Measurements from ENCODE around the gene TREH.
A peak's percentile ranks its signal among the peaks of the same experiment; 100 is the strongest.
"Not testable (repeated sequence)": the region's sequence is repeated elsewhere in the genome, so short reads cannot be mapped to it uniquely, and the experiment has no call there.

Gene TREH

GRCh38 chr11:118679483-118679882 is at the start of gene TREH:
Gene TREH, minus strand, starts transcription at chr11:118679650. Its CDS starts 23 bp downstream, at chr11:118679627.
- DNase-seq: no peak

- DNase-seq: not testable (repeated sequence)
These were observed 48.7 kb upstream of the TREH start for GRCh38 chr11:118728112-118728511.

GRCh38 chr11:118727721-118728066 is 48.2 kb upstream of the TREH start:
- not testable (repeated sequence) for DNase-seq

GRCh38 chr11:118727001-118727720 is 47.7 kb upstream of the TREH start:
- peak; percentile 51 for DNase-seq

GRCh38 chr11:118721478-118722015 is 42.1 kb upstream of the TREH start:
- DNase-seq: not testable (repeated sequence)

- not testable (repeated sequence) for DNase-seq
These were observed 41.3 kb upstream of the TREH start for GRCh38 chr11:118720740-118721139.

- not testable (repeated sequence) for DNase-seq
These were observed 40.6 kb upstream of the TREH start for GRCh38 chr11:118720078-118720477.

- not testable (repeated sequence) for DNase-seq
These were observed 39.1 kb upstream of the TREH start for GRCh38 chr11:118718562-118718961.

GRCh38 chr11:118717733-118718132 is 38.3 kb upstream of the TREH start:
- DNase-seq: not testable (repeated sequence)

GRCh38 chr11:118717221-118717620 is 37.8 kb upstream of the TREH start:
- not testable (repeated sequence) for DNase-seq

GRCh38 chr11:118715837-118716260 is 36.4 kb upstream of the TREH start:
- DNase-seq: no peak

- no peak for DNase-seq
These were observed 35.9 kb upstream of the TREH start for GRCh38 chr11:118715245-118715831.

- no peak for DNase-seq
These were observed 35.4 kb upstream of the TREH start for GRCh38 chr11:118714816-118715215.

- DNase-seq: not testable (repeated sequence)
These were observed 35.0 kb upstream of the TREH start for GRCh38 chr11:118714416-118714815.

- no peak for DNase-seq
These were observed 28.8 kb upstream of the TREH start for GRCh38 chr11:118708296-118708695.

GRCh38 chr11:118706546-118706825 is 27.0 kb upstream of the TREH start:
- DNase-seq: no peak

GRCh38 chr11:118705791-118706545 is 26.5 kb upstream of the TREH start:
- DNase-seq: peak; percentile 44

- DNase-seq: peak; percentile 66
These were observed 25.8 kb upstream of the TREH start for GRCh38 chr11:118705111-118705741.

GRCh38 chr11:118703563-118704106 is 24.2 kb upstream of the TREH start:
- DNase-seq: peak; percentile 51

- no peak for DNase-seq
These were observed 20.2 kb upstream of the TREH start for GRCh38 chr11:118699506-118700220.

- no peak for DNase-seq
These were observed 17.9 kb upstream of the TREH start for GRCh38 chr11:118697346-118697745.

GRCh38 chr11:118696673-118697226 is 17.3 kb upstream of the TREH start:
- no peak for DNase-seq
